Measurements from ENCODE around the gene ZSCAN2. TPM values are rescaled to one million over a fixed set of nuclear protein-coding genes. Genes with fewer than 3 reads are reported as not detected.
A peak's percentile ranks its signal among the peaks of the same experiment; 100 is the strongest.
"Not testable (repeated sequence)": the region's sequence is repeated elsewhere in the genome, so short reads cannot be mapped to it uniquely, and the experiment has no call there.

Gene ZSCAN2
- polyA plus RNA-seq (2012; ENCODE audit: low read depth, missing spikeins), result 6.0 TPM

DNA sequence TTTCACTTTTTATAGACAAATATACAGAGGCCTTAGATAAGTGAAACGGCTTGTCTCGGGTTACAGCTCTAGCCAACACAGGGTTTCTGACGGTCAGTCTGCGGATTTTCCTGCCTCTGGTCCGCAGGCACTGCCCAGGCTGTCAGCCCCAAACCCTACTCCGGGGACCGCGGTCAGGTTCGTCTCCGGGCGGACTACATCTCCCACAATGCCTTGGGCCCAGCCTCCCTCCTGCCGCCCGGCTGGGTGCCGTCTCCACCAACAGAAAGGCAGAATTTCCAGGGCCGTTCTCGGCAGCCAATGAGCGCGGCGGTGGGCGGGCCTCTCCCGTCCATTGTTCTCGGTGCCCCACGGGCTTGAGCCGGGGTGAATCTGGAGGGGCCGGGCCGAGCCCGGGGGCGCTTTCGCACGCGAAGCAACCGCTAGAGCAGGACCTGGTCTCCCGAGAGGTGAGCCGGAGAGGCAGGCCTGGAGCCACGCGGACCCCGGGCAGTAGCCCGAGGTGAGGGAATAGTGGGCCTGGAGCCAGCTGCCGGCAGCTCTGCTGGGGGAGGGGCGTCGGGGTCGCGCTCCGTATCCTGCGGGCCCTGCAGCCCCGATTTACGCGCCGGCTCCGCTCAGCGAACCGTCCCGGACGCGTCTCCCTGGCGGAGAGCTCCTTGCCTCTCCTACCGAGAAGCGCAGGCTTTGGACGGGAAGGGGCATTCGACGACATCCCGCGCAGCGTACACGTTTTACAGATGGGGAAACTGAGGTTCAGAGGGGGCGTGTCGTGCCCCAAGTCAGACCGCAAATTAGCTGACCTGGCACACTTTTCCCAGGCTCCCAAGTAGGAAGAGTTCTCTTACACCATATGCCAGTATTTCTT, at the start of gene ZSCAN2:
TSS of gene ZSCAN2 (plus strand) at position 323 of the 868 bp plus-strand sequence. CDS start 2,919 bp downstream, outside the sequence.
- TF ChIP-seq POLR2AphosphoS5 (IDR thresholded peaks at IDR 0.05; ENCODE audit: low read depth, low read length) (no peak), POU2F2 (IDR thresholded peaks at IDR 0.05; ENCODE audit: low read depth, low read length) (no peak), PAX5 (IDR thresholded peaks at IDR 0.05; ENCODE audit: insufficient read depth, low read length, severe bottlenecking) (no peak), SPI1 (IDR thresholded peaks at IDR 0.05; ENCODE audit: low read depth, low read length) (no peak), POLR2A (IDR thresholded peaks at IDR 0.05; ENCODE audit: low read depth, low read length) (no peak), TAF1 (IDR thresholded peaks at IDR 0.05; ENCODE audit: low read depth, low read length) (no peak)
- DNase-seq (ENCODE audit: insufficient read length, low spot score), result peak; percentile 97
- peak; percentile 96 for FAIRE-seq

DNA sequence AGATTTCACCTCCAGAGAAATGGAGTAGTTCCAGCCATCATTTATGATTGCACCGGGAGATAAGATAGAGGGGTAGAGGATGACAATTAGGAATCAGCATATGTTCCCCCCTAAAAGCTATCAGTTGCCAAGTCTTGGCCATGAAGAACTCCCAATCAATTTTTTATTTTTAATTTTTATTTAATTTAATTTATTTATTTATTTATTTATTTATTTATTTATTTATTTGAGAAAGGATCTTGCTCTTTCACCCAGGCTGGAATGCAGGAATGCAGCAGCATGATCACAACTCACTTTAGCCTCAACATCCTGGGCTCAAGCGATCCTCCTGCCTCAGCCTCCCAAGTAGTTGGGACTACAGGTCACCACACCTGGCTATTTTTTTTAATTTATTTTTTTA, 49.2 kb upstream of the ZSCAN2 start:
- DNase-seq (ENCODE audit: insufficient read length, low spot score); FAIRE-seq: not testable (repeated sequence)

DNA sequence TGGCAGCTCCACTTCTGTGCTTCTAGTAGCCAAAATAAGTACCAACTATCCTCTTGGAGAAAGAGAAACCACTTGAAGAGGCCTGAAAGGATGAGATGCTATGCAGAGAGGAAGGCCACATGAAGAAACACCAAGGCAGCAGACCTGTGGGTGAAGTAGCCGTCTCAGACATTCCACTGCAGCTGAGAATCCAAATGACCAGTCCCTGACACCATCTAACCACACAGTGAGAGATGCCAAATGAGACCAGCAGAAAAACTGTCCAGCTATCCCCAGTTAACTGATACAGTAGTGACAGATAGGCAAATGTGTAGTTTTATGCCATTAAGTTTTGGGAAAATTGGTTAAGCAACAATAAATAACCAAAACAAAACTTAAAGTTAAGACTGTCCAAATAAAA, 47.9 kb upstream of the ZSCAN2 start:
- DNase-seq (ENCODE audit: insufficient read length, low spot score) (no peak), FAIRE-seq (no peak)
- no peak for TF ChIP-seq POLR2AphosphoS5 (IDR thresholded peaks at IDR 0.05; ENCODE audit: low read depth, low read length)
- no peak for TF ChIP-seq SPI1 (IDR thresholded peaks at IDR 0.05; ENCODE audit: low read depth, low read length)
- no peak for TF ChIP-seq PAX5 (IDR thresholded peaks at IDR 0.05; ENCODE audit: insufficient read depth, low read length, severe bottlenecking)
- TF ChIP-seq POU2F2 (IDR thresholded peaks at IDR 0.05; ENCODE audit: low read depth, low read length), result no peak
- no peak for TF ChIP-seq TAF1 (IDR thresholded peaks at IDR 0.05; ENCODE audit: low read depth, low read length)
- TF ChIP-seq POLR2A (IDR thresholded peaks at IDR 0.05; ENCODE audit: low read depth, low read length), result no peak

DNA sequence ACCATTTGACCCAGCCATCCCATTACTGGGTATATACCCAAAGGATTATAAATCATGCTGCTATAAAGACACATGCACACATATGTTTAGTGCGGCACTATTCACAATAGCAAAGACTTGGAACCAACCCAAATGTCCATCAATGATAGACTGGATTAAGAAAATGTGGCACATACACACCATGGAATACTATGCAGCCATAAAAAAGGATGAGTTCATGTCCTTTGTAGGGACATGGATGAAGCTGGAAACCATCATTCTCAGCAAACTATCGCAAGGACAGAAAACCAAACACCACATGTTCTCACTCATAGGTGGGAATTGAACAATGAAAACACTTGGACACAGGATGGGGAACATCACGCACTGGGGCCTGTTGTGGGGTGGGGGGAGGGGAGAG, 44.1 kb upstream of the ZSCAN2 start:
- DNase-seq (ENCODE audit: insufficient read length, low spot score); FAIRE-seq: not testable (repeated sequence)

DNA sequence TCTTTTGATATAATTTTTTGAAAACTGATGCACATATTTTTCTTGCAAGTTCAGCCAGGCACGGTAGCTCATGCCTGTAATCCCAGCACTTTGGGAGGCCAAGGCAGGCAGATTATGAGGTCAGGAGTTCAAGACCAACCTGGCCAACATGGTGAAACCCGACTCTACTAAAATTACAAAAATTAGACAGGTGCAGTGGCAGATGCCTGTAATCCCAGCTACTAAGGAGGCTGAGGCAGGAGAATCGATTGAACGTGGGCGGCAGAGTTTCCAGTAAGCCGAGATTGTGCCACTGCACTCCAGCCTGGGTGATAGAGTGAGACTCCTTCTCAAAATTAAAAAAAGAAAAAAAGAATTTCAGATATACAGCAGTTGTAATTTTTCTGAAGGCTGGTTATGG, 32.8 kb upstream of the ZSCAN2 start:
- not testable (repeated sequence) for FAIRE-seq; DNase-seq (ENCODE audit: insufficient read length, low spot score)

DNA sequence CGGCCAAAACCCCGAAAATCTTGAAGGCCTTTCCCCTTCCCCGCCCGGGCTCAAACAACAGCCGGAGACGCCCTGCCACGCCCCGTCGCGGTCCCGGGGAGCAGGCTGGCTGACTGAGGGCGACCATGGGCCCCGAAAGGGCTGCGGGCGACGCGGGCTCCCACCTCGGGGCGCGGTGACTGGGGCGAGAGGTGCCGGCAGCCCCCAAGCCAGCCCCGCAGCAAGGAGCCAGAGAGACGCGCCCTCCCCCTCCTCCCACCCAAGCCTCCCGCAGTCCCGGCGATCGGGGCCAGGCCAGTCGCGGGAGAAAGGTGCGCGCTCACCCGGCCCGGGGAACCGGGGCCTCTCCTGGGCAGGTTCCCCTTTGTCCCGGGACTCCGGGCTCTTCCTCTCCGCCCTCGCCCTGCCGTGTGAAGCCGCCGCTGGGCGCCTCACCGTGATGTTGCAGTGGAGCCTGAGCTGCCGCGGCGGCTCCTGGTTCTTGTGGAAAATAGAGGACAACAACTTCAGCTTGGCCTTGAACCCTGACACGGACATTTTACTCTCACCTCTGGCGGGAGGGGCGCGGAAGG, 30.6 kb upstream of the ZSCAN2 start:
- DNase-seq (ENCODE audit: insufficient read length, low spot score) (peak; percentile 32), FAIRE-seq (no peak)
- TF ChIP-seq POLR2AphosphoS5 (IDR thresholded peaks at IDR 0.05; ENCODE audit: low read depth, low read length) (no peak), TAF1 (IDR thresholded peaks at IDR 0.05; ENCODE audit: low read depth, low read length) (no peak), POLR2A (IDR thresholded peaks at IDR 0.05; ENCODE audit: low read depth, low read length) (no peak), SPI1 (IDR thresholded peaks at IDR 0.05; ENCODE audit: low read depth, low read length) (no peak), POU2F2 (IDR thresholded peaks at IDR 0.05; ENCODE audit: low read depth, low read length) (no peak), PAX5 (IDR thresholded peaks at IDR 0.05; ENCODE audit: insufficient read depth, low read length, severe bottlenecking) (no peak)

DNA sequence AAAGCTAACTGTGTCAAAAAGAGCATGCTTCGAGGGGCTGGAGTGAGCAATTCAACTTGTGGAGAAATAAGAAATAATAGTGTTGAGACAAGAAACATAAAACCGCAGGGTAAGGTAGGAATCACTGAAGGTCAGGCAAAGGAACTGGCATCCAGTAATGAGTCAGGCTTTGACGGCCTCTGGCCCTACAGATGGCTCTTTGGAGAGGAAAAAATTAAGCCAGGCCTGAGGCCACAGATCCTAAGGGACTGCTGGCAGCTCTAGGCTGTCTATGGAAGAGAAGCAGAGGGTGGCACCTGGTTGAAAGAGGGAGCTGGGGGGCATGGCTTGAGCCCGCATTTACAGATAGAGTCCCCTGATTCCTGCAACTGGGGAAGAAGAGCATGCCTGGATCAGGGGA, 28.6 kb upstream of the ZSCAN2 start:
- FAIRE-seq, result no peak
- no peak for DNase-seq (ENCODE audit: insufficient read length, low spot score)
- TF ChIP-seq POLR2A (IDR thresholded peaks at IDR 0.05; ENCODE audit: low read depth, low read length), result no peak

DNA sequence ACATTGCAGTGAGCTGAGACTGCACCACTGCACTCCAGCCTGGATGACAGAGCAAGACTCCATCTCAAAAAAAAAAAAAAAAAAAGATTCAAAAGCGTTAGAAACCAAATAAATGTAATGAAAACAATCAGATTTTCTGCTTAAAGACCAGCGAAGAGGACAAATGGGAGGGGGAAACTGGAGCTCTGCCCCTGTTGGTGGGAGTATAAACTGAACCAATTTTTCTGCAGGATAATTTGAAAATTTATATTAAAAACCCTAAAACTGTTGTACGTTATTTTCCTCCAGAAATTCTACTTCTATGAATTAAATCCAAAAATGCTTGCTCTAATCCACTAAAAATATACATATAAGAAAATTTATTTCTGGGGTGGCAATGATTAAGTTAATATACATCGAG, 25.3 kb upstream of the ZSCAN2 start:
- DNase-seq (ENCODE audit: insufficient read length, low spot score) (no peak), FAIRE-seq (no peak)
- no peak for TF ChIP-seq PAX5 (IDR thresholded peaks at IDR 0.05; ENCODE audit: insufficient read depth, low read length, severe bottlenecking)
- TF ChIP-seq TAF1 (IDR thresholded peaks at IDR 0.05; ENCODE audit: low read depth, low read length), result no peak
- no peak for TF ChIP-seq POU2F2 (IDR thresholded peaks at IDR 0.05; ENCODE audit: low read depth, low read length)
- TF ChIP-seq POLR2AphosphoS5 (IDR thresholded peaks at IDR 0.05; ENCODE audit: low read depth, low read length), result no peak
- TF ChIP-seq SPI1 (IDR thresholded peaks at IDR 0.05; ENCODE audit: low read depth, low read length), result no peak
- no peak for TF ChIP-seq POLR2A (IDR thresholded peaks at IDR 0.05; ENCODE audit: low read depth, low read length)

DNA sequence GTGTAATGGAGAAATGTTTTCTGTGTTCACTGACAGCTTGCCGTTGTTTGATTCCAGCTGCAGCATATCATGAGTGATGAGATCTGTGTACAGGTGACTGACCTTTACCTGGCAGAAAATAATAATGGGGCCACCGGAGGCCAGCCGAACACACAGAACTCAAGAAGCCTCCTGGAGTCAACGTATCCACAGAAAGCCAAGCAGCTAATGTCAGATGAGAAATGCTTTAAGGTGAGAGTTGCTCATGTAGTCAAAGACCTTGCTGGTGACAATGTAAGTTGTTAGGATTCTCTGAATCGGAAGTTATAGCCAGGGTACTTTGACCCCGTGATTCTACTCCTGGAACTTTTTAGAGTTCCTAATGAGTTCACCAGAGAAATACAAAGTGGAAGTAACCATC, 22.9 kb upstream of the ZSCAN2 start:
- not testable (repeated sequence) for DNase-seq (ENCODE audit: insufficient read length, low spot score); FAIRE-seq

DNA sequence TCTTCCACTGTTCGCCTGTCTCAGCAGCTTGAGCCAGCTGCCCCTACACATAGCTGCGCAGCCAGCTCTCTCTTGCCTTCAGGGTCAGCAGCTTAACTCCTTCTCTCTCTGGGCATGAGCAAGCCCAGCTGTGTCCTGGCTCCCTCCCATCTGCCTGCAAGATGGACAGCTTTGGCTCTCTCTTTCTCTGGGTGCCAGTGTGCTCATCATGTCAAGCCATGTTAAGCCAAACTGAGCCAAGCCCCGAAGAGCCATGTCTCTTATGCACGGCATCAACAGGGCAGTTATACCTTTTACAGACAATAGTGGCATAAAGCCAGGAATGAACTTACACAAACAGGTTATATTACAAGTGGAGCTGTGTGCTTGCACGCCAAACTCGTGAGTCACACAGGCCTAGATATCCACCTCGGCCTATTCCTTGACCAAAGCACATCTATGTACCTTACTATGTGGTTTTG, 21.5 kb upstream of the ZSCAN2 start:
- not testable (repeated sequence) for FAIRE-seq; DNase-seq (ENCODE audit: insufficient read length, low spot score)

DNA sequence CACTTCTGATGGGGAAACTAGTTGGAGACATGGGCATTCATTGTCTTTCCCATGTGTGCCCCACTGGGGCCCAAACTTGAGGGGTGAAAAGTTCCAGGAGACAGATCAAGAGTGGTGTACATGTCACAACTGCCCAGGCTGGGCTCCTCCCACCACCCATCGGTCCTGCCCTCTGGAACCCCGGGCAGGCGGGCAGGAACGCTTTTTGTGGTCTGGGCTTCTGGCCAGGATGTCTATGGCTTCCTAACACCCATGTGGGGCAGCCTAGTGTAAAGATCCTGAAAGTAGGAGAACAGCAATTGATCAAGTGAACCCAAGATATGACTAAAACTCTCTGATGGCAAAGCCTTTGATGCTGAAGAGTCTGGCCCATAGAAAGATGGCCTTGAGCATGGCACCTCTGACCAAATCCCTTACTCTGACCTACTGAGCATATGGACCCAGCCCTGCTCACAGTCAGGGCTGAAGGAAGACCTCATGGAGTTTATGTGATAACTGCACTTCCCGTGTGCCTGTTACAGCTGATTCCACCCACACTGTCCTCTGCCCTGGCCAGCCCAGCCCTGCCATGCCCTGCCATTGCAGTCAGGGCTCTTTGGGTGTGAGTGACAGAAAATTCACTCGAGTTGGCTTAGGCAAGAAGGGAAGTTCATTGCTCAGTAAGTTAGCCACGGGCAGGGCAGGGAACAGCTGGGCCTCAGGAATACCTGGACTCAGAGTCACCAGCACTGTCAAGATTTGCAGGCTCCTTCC, 19.0 kb upstream of the ZSCAN2 start:
- not testable (repeated sequence) for FAIRE-seq

More for the DNA sequence above, 19.0 kb upstream of the ZSCAN2 start:
- not testable (repeated sequence) for DNase-seq (ENCODE audit: insufficient read length, low spot score)
